Epithelial cell of prostate (primary cell): ENCODE data around the gene CNOT10.

Experiments
- DNase-seq: peaks from one replicate; pipeline ENCODE4 v3.0.0-alpha.2; 2011; ENCODE audit warnings: low read depth, low spot score
- H3K27ac ChIP-seq: fragments of 450-650 bp; 2 replicates; pipeline ENCODE4 v1.5.1; 2017; ENCODE audit warnings: mild to moderate bottlenecking

The CNOT10 gene

GRCh38 chr3:32816439-32817256 is 131.7 kb downstream of the CNOT10 start:
- no peak overlapping the region for H3K27ac ChIP-seq
- no peak for DNase-seq

DNA sequence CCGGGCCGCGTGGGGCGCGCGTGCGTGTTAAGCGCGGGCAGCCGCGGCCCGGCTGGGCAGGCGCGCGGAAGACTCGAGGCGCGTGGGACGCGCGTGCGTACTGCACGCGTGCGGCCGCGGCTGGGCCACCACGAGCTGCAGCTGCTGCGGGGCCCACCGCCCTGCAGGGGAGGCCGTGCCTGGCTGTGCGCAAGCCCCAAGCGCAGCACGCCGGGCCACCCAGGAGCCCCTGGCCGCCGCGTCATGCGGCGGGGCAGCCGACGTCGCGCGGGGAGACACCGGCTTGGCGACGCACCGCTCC is 132.2 kb downstream of the CNOT10 start:
- DNase-seq, result no peak
- no peak overlapping the region for H3K27ac ChIP-seq

DNA sequence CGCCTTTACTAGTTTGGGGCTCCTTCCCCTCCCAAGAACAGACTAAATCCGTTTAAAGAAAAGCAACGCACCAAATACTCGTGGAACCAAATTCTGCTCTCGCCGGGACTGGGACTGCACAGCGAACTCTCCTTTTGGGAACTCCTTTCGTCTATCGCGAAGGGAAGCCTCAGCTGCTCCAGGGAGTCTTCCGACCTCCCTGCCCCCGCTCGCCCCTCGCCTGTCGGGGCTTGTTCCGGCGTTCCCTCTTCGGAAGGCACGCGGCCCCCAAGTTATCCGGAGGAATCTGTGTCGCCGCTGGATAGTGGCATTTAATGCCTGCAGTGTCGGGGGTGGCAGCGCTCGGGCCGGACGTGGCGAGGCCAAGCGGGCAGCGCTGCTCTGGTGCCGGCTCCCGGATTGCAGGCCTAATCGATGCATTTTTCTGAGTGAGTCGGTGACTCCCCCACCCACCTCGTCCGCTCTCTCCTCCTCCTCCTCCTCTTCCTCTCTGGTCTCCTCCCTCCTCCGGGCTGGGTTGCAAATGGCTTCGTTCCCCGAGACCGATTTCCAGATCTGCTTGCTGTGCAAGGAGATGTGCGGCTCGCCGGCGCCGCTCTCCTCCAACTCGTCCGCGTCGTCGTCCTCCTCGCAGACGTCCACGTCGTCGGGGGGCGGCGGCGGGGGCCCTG is 132.7 kb downstream of the CNOT10 start, which contains the start of gene TRIM71:
Gene TRIM71, plus strand, starts transcription at position 440 of the 671 bp plus-strand sequence. Its CDS starts 84 bp downstream, at position 524.
- DNase-seq, result no peak
- no peak within 1 kb of the TSS for H3K27ac ChIP-seq

- DNase-seq, result no peak
- H3K27ac ChIP-seq, result no peak overlapping the region
These were observed 133.4 kb downstream of the CNOT10 start for GRCh38 chr3:32818229-32818969.

DNA sequence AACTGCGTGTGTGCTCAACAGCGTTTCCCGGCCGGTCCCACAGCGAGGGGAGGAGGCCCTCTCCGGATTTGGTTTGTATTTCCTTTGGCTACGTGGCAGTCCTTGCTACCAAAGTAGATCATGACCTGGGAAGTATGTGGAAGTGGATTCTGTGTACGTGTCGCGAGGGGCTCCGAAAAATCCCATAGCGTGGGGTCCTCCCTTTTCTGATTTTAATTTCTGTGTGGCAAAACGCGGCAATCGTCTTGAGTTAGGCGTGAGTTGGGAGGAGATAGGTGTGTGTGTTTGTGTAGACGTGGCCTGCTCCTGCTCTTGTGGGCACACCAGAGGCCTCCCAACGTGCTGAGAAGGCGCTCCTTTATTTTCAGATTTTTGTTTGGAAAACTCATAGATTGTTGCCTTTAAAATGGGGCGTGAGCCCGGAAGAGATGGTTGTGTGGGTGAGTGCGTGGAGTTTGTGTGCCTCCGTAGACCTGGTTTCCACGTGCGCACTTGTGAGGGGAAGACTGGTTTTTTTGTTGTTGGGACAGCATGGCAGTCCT is 134.1 kb downstream of the CNOT10 start:
- no peak for DNase-seq
- no peak overlapping the region for H3K27ac ChIP-seq

DNA sequence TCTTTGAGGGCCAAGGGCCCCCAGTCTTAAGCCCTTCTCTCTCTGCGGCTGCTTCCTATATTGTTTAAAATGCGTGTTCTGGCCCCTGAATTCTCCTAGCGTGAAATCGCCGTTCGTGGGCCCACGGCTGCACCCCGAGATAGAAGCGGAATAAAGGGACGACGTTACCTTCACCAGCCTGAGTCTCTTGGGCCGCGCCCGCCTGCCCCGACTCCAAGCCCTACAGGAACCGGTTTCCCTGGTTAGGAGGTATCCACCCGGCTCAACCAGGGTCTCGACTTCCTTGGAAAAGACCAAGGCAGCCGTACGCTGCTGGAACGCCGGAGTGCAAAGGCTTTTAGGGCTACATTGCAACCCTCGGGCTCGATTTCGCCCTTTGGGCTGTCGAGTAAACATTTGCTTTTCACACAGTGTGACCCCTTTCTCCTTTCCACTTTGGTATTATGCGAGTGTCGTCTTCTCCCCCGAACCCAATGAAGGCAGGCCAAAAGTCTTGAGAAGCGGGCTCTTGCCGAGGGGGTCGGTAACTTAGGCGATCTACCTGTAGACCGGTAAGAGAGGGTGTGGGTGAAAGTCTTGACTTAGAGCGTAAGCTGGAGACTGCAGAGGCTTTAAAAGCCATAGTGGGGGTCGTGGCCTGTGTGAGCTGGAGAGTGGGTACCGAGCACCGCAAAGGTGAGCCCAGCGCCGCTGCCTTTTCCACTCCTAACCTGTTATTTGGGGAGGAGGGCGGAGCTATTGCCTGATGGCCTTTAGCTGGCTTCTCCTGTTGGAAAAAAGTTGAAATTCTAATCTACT is 134.8 kb downstream of the CNOT10 start:
- no peak for DNase-seq
- H3K27ac ChIP-seq, result no peak overlapping the region

GRCh38 chr3:32820430-32820829 is 135.4 kb downstream of the CNOT10 start:
- DNase-seq, result no peak
- no peak overlapping the region for H3K27ac ChIP-seq

DNA sequence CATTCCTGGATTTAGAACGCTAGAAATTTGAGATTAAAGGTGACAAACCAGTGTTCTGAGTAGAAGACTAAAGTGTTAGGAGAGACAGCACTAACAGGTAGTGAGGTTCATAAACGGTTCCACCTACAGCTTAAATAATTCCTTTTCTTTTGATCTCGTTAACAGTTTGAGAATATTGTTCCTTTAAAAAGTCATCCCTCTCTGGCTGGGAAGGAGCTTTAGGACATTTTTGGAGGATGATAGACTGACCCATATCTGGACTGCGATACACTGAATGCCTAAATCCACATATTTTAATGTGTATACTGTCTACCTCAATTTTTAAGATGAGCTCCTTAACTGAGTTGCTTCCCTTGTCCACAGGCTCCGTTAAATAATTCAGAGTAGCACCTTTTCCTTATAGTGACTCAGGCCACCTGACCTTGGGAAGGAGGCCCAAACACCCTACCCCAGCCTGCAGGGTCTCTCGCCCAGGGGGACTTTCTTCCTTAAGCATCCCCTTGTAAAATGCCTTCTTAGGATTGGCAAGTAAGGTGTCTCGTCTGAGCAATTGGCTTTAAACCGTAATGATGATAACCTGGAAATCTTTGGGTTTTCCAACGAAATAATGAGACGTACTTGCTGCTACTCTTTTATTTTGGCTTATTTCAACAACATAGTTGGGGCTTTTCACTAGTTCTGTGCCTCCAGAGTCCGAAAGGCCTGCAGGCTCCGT is 136.1 kb downstream of the CNOT10 start:
- H3K27ac ChIP-seq, result no peak overlapping the region
- no peak for DNase-seq

- no peak for DNase-seq
- H3K27ac ChIP-seq, result no peak overlapping the region
These were observed 136.8 kb downstream of the CNOT10 start for GRCh38 chr3:32821686-32822296.

DNA sequence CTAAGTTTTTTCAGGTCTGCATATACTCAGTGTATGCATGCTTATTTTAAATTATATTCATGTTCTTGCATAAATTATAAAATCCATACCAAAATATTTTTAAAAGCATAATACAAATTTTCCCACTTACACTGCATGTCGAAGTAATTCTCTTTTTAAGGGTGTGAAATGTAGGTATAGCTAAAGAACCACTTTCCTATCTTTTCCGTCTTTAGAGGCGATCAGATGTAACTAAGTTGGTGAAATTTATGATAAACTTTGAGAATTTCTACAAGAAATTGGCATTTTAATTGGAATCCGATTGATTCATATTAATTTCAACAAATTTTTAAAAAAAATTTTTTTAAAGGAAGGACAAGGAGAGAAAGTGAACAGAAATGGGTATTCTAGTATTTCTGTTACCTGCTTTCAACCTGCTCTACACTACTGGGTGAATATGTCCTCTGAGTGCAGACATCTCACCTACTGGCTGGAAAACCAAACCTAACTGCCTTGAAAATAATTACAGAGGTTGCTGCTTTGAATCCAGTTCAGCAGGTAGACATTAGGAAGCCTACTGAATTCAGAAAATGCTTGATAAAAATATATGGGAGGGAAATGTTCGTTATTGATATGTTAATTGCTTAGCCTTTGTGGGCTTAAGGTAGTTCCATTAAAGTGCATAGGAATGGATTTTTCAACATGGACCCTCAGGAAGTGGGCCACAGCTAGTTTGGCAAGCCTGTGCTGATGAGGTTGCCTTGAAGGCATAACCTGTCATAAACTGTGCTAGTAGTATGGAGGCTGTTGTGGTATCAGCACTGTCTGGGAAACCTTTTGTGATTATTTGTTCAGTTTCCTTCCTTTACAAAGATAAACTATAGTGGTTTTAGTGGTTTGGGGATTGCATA is 137.9 kb downstream of the CNOT10 start:
- no peak for DNase-seq
- no peak overlapping the region for H3K27ac ChIP-seq
